ENCODE results near the gene TENM3.

Gene TENM3

DNA sequence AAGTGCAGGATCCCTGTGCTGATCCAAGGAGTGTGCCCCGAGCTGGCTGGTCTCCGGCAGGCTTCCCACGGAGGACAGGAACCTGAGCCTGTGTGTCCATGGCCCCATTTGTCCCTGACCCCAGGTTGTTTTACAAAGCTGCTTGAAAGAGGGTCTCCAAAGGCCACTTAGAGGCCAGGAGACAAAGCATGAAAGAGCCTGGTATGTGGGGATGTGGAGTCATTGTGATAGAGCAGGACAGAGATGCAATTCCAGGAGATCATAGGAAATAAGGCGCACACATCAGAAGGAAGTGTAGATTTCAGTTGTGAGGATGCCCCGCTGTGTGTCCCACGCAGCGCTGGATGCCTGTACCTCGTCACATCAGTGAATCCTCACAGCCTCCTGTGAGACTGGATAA, 48.0 kb downstream of the TENM3 start:
- no peak for DNase-seq (ENCODE audit: low read depth)

DNA sequence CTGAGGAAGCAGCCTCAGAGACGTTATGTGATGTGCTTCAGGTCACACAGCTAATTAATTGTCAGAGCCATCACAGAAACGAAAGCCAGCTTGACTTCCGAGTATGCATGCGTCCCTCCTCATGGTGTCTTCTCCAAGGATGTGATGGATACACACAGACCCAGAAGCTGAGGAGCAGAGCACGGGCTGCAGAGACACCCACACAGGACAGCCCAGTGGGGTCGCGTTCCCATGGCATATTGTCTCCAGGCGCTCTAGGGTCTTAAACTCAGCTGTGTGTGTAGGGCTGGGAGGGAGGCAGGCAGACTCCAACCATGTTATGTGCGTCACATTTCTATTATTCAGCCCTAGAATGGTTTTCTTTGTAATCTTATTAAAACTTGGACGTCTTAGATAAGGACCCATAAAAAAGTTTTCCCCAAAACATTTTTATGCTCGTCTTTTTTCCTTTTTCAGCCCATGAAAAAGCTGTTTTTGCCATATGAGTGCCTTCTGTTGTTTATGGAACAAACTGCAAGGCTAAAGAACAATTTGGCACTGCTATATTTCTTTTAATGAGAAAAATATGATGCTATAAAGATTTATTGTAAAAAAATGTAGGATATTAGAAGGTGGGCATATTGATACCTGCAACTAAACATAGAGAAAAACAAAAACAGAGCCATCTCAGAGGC, 48.5 kb downstream of the TENM3 start:
- DNase-seq (ENCODE audit: low read depth): no peak

DNA sequence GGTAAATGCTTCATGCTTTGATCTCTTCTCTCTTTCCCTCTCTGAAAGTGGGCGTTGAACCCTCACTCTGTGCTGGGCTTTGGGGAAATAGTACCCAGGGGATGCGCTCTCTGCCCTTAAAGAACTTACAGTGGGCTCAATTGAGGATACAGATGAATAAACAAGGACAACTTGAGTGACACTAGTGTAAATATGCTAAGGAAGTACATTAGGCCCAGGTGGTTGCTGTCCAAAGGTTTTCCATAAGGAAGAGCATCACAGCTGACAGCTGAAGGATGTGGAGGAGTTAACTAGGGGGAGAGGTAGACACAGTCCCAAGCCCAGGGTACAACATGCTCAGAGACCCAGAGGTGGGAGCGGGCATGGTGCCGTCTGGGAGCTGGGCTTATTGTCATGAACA, 49.4 kb downstream of the TENM3 start:
- DNase-seq (ENCODE audit: low read depth): no peak

DNA sequence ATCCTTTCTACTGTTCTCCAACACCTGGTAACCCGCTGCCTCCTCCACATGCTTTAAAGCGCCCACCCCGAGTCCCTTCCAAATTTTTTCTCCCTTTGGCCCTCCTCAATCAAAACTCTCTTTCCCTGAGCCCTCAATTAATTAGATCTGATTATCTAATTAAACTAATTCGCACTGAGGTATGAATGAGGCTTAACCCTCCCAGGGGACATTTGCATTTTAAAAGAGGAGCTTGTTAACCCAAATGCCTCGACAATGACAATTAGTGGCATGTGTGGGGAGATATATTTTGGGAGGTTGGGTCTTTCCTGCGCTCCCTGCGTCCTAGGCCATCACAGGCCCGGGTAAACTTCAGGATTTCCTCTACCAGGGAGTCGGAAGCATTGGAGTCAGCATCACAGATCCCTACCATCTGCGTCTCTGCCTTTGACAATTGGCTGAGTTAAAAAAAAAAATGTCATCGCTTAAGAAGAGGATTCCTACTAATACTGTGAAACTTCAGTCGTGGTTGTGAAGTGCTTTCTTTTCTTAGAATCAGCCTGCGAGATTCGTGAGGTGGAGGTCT, 50.6 kb downstream of the TENM3 start:
- no peak for DNase-seq (ENCODE audit: low read depth)

DNA sequence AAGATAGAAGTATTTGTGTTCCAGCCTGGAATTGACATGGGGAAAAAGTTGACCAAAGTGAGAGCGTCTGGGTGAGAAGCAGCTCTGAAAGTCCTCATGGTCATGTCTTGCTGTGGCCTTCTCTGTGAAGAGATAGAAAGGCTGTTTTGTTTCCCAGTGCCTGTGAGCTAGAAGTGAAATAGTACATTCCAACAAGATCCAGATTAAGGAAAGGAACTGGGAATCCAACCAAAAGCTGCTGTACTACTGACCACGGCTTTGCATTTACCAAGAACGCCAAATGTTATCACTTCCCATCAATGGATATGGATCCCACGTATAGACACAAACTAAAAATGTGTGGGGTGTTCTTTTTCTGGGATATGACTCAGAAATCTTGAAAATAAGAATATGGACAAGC, 51.2 kb downstream of the TENM3 start:
- no peak for DNase-seq (ENCODE audit: low read depth)

DNA sequence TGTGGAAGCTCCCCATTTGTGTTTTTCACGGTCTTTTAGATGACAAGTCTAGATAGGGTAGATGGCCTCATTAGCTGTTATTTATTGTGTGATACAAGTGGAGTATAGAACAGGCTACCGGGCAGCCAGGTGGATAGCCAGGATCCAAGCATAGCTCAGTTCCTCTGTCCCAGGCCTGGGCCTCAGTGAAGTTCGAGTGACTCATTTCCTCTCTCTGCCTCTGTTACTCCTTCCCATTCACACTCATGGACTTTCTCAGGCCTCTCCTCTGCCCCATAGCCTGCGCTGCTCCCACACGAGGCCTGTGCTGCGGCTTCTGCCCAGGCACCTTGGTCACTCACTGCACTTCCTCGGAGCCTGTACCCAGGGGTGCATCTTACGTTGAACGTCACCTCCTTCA, 54.5 kb downstream of the TENM3 start:
- peak; percentile 80 for DNase-seq (ENCODE audit: low read depth)

DNA sequence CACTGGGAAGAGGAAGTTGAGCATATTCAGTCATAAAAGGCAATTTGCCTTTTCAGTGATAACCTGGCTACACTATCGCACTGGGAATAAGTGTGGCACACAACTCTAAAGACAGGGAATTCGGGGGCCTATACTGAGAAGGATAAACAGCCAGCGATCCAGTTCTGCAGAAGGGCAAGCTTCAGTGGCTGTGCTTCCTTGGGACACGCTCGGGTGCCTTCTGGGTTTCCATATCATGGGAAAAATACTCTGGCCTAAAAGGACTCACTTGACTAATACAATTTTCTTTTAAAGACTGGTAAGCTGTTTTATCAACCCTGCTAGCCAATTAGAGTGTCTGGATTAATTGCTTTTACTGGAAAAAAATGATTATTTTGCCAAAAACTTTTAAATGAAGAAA, 58.5 kb downstream of the TENM3 start:
- no peak for DNase-seq (ENCODE audit: low read depth)

DNA sequence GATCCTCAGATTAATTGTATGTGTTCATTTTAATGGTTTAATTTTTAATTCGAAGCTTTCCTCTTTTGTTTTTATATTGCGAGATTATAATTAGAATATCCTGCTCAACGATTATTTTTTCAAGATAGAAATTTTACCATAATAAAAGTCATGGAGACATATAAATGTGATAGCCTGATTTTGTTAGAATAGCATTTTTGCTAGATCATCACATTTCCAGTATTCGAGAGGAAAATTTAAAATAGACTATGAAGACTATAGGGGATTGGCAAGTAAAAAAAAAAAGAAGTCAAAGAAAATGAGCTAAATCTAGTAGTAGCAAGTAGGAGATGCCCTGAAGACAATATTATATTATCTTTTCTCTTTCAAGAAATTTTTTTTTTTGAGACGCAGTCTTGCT, 60.6 kb downstream of the TENM3 start:
- no peak for DNase-seq (ENCODE audit: low read depth)

DNA sequence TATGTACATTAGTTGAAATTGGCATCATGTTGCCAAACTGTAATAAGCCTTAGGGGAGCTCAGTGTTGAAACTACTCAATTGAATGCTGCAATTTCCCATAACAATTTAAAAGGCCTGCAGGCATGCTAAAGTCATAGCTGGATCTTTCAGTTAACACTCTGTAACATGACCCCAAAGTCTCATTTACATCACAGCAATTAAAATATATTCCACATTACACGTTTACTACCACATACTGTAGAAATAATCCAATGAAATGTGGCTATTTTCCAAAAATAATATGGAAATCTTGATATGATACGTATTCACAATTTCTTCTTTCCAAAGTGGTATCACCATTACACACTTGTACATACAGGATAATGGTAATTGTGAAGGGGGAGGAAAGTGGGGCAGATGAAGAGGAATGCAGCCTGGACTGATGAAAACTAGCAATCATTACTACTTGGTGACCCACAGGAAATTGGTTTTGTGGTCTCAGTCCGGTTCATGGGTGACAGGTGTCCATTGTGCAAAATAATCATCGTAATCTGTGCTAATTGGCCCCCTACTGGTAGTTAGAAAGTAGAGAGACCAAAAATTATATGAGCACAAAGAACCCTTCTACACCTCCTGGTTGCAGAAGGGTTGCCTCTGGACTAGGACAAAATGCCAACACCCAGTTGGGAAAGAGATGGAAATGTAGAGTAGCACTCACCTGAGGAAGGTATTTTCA, 63.7 kb downstream of the TENM3 start:
- peak; percentile 28 for DNase-seq (ENCODE audit: low read depth)

DNA sequence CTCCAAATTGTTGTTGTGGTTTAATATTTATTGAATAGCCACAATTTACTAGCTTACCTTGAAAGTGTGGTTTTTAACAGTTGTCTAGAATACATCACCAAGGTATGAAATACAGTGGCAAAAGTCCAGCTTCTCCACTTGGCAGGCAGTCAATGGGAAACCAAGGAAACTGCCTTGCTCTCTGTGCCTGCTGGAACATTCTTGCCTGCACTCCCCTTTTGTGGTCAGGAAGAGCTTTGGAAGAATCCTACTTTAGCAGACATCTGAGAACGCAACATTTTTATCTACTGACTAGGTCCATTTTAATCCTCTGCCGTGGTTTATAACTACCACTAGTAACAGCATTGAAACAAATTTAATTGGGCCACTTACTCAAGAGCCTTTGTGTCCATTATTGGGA, 64.5 kb downstream of the TENM3 start:
- DNase-seq (ENCODE audit: low read depth): peak; percentile 98

DNA sequence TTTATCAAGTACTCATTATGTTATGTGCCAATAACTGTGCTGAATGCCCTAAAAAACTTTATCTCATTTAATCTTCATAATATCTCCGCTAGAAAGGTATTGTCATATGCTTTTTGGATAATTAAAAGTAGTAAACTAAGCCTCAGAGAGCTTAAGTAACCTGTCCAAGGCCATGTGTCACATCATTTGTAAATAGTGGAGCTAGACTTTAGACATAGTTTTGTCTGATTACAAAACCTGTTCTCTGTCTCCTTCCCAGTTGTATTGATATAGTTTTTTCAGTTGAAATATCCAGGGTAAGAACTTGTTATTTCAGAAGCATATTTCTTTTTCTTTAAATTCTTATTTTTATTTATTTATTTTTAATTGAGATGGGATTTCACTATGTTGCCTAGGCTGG, 66.7 kb downstream of the TENM3 start:
- no peak for DNase-seq (ENCODE audit: low read depth)

DNA sequence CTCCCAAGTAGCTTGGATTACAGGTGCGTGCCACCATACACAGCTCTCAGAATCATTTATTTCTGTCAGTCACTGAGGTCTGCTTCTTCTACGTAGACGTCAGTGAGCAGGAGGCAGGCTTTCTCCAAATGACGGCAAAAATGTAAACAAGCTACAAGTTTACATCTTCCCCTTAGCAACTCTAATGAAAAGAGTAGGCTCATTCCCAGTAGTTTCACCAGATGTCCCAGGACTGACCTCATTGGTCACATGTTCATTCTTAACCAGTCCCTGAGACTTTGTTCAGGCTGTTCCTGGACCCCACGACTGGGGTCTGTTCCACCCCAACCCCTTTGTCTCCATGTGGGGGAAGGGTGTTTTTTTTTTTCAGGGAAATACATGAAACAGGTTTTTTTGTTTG, 67.1 kb downstream of the TENM3 start:
- DNase-seq (ENCODE audit: low read depth): peak; percentile 68

DNA sequence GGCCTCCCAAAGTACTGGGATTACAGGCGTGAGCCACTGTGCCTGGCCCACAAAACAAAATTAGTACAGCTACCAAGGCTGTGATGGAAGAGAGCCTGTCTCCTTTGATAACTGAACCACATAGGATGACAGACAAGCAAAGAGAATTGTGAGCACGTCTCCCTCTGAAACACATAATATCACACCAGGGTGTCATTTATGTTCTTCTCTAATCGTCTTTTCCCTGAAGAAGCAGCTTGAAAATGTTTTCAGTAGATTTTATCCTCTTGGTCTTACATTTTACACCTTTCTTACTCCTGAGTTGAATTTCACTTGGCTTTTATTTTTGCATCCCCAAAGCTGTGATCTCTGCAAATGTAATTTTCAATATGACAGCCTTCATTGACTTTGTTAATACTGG, 67.8 kb downstream of the TENM3 start:
- DNase-seq (ENCODE audit: low read depth): no peak

DNA sequence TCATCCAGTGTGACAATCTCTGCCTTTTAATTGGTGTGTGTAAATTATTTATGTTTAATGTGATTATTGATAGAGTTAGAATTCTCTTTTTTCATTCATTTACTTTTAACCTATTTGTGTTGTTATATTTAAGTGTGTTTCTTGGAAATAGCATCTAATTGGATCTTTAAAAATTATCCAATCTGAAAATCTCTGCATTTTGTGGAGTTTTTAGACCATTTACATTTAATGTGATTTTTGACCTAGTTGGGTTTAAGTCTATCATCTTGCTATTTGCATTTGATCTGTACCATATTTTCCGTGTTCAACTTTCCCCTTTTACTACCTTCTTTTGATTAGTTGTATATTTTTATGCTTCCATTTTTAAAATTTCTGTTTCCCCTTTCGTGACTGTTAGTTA, 71.3 kb downstream of the TENM3 start:
- DNase-seq (ENCODE audit: low read depth): no peak

DNA sequence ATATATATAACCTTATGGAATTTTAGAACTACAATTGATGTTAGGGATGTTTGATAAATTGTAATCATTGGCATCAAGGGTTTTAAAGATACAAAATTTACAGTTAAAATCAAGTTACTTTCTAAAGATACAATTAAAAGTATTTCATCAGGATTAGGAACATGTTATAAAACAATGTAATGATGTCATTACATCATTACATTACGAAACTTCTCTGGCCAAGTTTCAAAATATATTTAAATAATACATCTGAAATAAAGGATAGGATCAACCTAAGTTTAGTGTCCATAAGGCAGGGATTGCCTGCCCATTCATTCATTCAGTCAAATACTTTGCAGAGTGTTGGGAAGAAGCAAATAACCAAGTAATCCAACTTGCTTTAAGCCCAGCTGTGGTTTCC, 75.1 kb downstream of the TENM3 start:
- peak; percentile 37 for DNase-seq (ENCODE audit: low read depth)

DNA sequence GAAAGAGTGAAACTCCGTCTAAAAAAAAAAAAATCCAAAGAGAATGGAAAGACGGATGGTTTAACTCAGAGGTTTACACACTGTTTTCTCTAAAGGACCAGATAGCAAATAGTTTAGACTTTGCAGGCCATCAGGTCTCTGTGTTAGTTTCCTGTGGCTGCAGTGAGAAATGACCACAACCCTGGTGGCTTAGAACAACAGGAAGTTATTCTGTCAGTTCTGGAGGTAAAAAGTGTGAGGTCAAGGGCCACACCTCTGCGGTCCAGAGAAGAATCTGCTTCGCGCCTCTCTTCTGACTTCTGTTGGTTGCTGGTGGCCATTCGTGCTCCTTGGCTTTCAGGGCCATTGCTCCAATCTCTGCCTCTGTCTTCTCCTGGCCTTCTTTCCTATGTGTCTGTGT, 76.9 kb downstream of the TENM3 start:
- DNase-seq (ENCODE audit: low read depth): no peak

DNA sequence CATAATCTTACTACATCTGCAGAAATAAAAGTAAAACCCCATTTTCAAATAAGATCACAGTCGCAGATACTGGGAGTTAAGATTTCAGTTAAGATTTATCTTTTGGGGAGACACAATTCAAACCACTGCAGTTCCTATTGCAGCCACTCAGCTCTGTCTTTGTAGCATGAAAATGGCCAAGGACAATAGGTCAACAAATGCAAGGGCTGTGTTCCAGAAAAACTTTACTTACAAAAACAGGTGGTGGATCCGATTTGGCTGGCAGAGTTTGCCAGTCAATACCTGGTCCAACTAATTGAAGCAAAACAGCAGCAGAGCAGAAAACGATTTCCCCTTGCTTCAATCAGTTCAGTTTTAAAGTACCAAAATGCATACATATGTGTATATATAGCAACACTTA, 77.4 kb downstream of the TENM3 start:
- no peak for DNase-seq (ENCODE audit: low read depth)

DNA sequence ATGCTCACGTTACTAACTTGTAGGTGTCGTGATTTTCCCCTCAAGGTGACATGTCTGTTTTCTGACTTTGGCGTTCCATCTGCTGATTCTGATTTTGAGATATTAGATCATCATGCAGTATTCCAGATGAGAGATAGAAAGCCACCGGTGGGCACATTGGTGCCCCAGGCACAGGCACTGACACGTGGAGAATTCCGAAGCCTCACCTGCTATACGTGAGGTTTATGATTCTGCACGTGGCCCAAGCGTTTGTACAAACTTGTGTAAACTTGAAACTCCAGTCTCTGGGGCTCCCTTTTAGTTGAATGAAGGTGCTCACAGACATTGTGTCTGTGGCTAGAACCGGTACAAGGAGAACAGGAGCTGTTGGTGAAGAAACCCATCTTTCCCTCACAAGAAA, 81.1 kb downstream of the TENM3 start:
- DNase-seq (ENCODE audit: low read depth): no peak

DNA sequence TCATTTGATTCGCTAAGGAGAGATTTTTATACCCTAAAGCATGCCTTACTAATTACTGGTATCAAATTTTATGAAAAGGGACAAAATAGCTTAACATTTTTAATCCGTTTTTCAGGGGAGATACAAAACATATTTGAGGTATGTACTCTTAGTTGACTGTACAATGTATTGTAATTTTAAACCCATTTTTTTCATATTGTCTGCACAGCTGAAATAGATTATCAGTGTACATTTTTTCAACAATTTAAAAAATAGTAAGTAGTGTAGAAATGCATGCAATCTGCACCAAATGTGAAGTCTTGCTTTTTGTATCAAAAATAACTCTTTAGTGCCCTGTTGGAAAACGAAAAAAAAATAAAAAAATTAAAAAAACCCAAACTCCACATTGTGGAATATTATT, 82.2 kb downstream of the TENM3 start:
- no peak for DNase-seq (ENCODE audit: low read depth)

DNA sequence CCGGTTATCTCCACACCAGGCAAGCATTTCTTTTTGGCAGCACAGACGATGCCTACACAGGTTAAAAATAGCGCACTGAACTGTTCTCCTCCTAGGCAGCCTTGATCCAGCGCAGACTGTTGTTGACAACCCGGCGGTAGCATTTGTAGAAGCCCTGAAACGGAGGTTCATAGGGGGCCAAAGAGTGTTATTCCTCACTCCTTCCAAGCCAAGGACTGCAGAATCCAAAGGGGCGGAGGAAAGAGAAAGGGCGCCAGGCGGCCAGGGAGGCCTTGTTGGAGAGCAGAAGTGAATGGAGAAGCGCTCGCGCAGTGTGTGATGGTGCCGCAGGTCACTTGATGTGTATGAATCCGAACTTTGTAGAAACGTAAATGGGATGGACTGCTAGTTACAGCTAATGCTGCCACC, 82.7 kb downstream of the TENM3 start:
- no peak for DNase-seq (ENCODE audit: low read depth)

DNA sequence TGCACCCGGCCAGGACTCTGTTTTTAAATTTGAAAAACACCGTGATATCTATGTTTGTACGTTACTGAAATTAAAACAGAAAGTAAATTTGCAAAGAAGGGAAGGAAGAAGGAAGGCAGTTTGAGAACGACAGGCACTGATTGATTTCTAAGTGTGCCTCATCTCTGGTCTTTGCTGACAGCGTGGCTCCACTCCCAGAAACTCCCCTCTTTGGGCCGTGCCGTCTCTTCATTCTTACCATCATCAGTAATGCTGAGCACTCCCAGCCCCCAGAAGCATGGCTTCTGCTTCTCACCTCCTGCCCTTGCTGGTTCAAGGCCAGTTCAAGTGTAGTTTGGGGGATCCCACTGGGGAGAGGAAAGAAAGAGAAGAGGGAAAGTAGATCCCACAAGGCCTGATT, 85.3 kb downstream of the TENM3 start:
- DNase-seq (ENCODE audit: low read depth): no peak

DNA sequence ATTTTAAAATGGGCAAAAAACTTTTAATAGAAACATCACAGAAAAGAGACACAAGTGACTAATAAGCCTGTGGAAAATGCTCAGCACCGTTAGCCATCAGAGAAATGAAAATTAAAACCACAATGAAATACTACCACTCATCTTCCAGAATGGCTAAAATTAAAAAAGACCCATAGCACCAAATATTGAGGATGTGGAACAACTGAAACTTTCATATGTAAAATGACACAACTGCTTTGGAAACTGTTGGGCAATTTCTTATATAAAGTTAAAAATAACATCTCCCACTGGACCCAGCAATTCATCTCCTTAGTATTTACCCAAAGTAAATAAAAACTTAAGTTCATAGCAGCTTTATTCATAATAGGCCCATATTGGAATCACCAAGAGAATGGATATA, 94.2 kb downstream of the TENM3 start:
- peak; percentile 34 for DNase-seq (ENCODE audit: low read depth)

DNA sequence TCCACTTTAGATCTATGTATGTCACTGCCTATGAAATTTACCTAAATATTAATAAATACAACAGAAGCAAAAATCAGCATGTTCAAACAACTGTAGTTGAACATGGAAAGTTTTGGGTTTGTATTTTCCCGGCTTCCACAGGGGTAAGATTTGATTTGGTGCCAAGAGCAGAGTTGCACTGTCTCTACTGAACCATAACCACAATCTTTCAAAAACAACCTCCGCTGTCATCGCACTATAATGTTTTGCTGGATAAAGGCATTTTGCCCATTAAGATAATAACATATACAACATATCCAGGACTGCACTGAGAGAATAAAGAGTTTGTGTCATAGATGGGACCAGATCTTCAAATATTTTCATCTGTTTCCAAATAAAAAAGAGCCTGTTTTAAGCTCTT, 94.9 kb downstream of the TENM3 start:
- peak; percentile 76 for DNase-seq (ENCODE audit: low read depth)

DNA sequence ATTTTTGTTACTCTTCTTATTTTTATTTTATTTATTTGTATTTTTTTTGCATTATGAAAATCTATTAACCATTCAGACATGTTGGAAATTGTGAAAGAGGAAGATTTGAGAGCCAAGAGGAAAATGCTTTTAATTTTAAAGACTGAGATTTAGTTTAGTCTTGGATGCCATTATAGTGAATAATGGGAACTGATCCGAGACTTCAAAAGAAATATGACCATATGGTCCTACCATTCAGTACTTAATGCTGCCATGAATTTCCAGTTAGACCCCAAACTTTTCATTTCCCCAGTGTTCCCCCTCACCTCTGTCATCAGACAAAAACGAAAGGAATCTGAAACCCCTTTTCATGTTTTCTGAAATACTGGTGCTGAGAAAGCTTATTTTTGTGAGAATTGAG, 95.5 kb downstream of the TENM3 start:
- DNase-seq (ENCODE audit: low read depth): peak; percentile 72

All from iris pigment epithelial cell (primary cell).